Daoy (cell line): ENCODE results near the gene ADAMTS20. TPM values are rescaled to one million over a fixed set of nuclear protein-coding genes. Genes with fewer than 3 reads are reported as not detected.
"Not testable (repeated sequence)": the region's sequence is repeated elsewhere in the genome, so short reads cannot be mapped to it uniquely, and the experiment has no call there.

ENCODE experiments used
- DNase-seq: peaks from one replicate; pipeline ENCODE4 v3.0.0-alpha.2; 2015; ENCODE audit warnings: low read depth
- total RNA-seq: library from RNA; depleted of rRNA; stranded (reverse); fragments of >200 nt; shearing (Covaris generic); gene quantifications from 2 replicates; pipeline ENCODE4 v1.2.3, GENCODE V29; 2014

Gene ADAMTS20
- total RNA-seq, 1 experiment from 2014 or later: 0.51 TPM

GRCh38 chr12:43362910-43363694 is 188.9 kb downstream of the ADAMTS20 start:
- peak; percentile 13 for DNase-seq

DNA sequence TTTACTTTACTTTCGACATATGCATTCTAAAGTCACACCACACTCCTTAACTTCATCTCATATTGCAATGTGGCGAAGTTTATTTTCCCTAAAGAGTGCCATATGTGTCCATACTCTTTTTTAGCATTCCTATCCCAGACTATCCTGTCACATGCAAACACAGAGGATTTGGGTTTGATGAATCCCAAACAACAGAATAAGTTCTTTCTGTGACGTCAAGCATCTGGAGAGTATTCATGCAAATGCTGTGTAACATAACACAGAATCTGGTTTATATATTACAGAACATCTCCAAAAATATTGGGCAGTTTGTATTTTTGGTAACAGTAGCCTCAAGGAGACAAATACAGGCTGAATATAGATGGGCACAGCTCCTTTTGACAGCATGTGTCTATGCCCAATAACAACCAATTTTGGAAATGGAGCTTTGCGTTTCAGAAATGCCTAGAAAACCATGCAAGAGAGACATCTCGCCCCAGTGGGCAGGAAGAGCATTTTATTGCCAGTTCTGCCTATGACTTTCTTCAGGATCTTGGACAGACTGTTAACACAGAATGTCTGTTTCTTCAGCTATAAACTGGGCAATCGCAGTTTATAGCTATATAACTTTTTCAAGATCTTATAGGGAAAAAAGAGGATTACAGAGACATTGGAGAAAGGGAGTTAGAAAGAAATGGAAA is 190.8 kb downstream of the ADAMTS20 start:
- DNase-seq: no peak

DNA sequence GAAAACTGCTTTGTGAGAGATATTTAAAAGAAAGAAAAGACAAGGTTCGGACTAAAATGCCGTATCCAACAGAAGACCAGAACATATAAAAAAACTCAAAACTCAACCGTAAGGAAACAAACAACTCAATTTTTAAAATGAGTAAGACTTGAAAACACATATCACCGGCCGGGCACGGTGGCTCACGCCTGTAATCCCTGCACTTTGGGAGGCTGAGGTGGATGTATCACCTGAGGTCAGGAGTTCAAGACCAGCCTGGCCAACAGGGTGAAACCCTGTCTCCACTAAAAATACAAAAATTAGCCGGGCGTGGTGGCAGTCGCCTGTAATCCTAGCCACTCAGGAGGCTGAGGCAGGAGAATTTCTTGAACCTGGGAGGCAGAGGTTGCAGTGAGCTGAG is 192.0 kb downstream of the ADAMTS20 start:
- DNase-seq: not testable (repeated sequence)

DNA sequence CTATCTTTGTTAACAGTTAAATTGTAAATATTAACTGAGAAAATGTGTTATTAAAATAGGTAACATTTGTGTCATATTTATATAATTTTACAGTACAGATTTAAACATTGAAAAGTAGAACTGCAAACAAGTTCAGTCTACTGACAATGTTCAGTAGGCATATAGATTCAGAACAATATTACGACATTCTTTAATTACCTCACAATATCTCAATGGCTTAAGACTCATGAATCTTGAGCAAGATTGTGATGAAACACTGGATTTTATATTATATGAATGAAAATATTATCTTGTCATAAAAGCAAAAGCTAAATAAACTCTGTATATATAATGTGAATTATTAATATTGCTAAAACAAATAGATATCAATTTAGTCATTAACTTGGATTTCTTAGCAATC is 194.9 kb downstream of the ADAMTS20 start:
- DNase-seq: no peak

GRCh38 chr12:43352001-43352400 is 200.0 kb downstream of the ADAMTS20 start:
- peak; percentile 5 for DNase-seq

GRCh38 chr12:43349863-43350262 is 202.1 kb downstream of the ADAMTS20 start:
- DNase-seq: no peak

DNA sequence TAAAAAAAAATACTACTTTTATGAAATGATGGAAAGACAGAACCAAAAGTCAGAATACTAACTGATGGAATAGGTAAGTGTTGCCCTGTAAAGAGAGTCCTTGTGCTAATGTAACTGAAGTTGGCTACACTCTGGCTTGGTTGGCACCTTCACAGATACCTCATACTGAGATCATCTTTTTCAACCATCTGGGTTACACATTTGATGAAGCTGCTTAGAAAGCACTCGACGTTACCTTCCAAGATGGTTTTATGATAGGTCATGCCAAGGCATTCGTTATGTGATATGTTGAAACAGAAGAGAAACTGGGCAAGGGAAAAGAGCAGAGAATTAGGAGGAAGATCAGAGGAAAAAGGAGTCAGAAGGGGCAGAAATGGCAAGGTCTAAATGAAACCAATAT is 203.8 kb downstream of the ADAMTS20 start:
- no peak for DNase-seq

- DNase-seq: no peak
Observed at GRCh38 chr12:43347026-43347425, 205.0 kb downstream of the ADAMTS20 start.

- DNase-seq: no peak
Observed at GRCh38 chr12:43345023-43345422, 207.0 kb downstream of the ADAMTS20 start.

DNA sequence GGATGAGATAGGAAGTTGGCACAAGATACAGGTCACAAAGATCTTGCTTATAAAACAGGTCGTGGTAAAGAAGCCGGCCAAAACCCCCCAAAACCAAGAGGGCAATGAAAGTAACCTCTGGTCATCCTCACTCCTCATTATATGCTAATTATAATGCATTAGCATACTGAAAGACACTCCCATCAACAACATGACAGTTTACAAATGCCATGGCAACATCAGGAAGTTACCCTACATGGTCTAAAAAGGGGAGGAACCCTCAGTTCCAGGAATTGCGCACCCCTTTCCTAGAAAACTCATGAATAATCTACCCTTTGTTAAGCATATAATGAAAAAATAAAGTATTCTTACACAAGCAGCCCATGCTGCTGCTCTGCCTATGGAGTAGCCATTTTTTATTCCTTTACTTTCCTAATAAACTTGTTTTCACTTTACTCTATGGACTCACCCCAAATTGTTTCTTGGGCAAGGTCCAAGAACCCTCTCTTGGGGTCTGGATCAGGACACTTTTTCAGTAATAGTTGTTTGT is 210.2 kb downstream of the ADAMTS20 start:
- not testable (repeated sequence) for DNase-seq

DNA sequence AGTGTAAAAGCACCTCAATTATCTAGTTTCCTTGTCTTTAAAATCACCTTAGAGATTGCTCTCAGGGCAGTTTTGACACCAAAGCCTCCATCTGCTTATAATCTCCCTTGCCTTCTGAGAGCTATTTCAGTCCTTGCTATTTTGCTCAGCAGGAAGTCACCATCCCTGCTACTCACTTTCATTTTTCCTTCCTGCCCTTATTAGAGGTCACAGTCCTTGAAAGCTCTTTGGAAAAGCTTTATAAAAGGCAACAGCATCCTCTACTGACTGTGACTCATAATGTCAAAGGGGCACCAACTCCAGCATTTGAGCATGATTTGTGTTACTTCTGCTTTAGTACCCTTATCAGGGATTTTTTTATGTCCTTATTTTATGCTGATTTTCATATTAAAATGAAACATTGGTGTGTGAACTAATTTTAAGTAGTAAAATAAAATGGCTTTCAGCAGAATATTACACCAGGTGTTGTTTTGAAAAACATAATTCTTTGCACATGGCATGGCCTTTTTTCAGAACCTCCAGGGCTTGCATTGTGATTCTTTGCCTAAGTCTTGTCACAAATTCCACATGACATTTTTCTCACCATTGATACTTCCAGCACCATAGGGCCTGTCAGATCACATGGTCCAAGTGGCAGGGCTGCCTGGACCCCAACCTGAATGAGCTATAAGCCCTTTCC is 213.0 kb downstream of the ADAMTS20 start:
- DNase-seq: peak; percentile 54

DNA sequence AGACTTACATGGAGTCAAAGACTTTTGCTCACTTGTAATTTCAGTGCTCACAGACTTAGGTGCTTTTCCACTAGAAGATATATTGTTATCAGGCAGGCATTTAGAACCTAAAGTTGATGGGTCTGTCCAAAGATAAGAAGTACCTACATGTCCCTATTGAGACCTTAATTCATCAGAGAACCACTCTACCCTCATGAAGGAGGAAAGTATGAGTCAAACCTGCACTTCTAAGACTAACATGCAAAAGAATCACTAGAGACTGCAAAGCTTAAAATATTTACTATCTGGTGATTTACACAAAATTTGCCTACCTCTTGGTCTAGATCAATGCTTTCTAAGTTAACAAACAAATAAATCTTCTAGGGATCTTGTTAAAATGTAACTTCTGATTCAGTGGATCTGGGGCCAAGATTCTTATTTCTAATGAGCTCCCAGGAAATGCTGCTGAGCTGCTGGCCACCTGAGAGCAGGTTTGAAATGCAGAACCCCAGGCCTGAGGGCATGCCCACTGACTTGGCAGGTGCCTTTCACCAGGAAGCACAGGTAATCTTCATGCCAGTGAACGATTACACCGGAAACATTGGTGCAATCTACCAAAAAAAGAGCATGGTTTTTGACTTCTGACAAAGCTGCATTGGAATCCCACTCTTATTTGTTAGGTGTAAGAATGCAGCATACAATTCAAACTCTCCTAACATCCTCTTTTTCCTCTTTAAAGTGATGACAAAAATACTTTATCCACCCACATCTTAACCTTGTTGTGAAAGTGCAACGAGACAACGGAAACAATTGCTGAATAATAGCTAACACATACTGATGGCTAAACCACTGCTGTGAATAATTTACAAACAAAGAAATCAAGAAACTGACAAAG is 214.2 kb downstream of the ADAMTS20 start:
- no peak for DNase-seq

DNA sequence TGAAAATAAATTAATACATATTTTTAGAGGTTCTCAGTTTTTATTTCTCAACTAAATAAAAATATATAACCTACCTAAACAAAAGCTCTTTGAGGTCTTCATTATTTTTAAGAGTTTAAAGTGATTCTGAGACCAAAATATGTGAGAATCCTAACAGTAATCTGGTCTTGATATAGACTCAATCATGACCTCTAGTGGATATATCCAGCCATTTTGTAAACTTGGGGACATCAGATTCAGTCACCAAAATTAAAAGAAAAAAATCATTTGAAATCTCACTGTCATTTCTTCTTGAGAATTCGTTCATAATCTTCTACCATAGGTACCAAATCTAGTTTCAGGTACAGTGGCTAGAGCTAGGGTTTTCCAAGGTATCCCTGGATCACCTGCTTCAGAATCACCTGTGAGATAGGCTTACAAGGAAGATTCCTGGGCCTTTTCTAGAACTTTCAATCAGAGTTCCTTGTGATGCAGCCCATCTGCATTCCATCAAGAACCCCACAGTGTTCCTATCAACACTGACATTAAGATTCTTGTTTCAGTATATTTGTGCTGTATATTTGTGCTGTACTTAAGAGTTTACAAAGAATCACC is 214.9 kb downstream of the ADAMTS20 start:
- no peak for DNase-seq

GRCh38 chr12:43333644-43334043 is 218.4 kb downstream of the ADAMTS20 start:
- no peak for DNase-seq

DNA sequence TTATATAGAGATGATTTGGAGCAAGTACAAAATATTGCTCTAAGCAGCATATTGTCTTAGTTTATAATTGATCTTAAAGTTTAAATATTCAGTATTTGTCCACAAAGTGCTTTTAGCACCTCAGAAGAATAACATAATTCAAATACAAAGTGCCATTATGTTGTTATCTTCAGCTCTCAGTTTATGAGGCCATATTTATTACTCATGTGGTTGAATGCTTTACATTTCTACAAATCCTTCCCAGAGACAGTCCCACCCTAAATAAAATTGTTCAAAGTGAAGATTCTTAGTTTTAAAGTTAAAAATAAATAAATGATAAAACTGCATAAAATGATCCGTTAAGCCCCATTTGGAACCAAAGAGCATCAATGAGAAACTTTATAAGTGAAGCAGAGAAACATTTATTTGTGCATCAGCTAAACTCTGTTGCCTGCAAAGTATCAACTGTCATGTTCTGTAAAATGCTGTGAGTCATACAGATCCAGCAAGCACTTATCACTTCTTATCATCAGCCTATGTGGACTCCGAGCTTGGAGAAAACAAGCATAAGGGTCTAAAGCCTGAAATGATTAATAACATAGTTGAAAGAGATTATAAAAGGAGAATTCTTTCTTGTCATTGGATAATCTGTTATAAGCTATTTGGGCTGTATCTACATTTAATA is 218.9 kb downstream of the ADAMTS20 start:
- peak; percentile 27 for DNase-seq

DNA sequence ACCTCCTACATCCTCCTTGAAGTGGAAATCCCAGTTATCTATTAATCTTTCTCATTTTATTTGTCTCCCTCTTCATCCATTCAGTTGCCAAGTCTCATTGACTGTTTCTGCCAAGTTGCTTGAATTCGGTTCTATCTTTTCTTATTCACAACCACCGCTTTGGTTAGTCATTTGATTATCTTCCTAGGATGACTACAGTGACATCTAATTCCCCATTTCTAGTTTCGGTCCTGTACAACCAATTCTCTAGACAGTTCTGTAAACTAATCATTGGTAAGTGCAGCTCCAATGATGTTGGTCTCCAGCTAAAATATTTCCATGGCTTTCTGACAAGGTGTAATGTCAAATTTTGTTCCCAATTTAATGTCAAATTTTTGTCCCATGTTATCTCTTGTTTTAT is 220.1 kb downstream of the ADAMTS20 start:
- no peak for DNase-seq

DNA sequence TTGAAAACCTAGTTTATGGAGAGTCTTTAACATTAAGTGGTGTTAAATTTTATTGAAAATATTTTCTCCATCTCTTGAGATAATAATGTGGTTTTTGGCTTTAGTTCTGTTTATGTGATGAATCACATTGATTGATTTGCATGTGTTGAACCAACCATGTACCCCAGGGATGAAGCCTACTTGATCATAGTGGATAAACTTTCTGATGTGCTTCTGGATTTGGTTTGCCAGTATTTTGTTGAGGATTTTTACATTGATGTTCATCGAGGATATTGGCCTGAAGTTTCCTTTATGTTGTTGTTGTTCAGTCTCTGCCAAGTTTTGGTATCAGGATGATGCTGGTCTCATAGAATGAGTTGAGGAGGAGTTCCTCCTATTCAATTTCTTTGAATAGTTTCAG is 222.6 kb downstream of the ADAMTS20 start:
- no peak for DNase-seq

DNA sequence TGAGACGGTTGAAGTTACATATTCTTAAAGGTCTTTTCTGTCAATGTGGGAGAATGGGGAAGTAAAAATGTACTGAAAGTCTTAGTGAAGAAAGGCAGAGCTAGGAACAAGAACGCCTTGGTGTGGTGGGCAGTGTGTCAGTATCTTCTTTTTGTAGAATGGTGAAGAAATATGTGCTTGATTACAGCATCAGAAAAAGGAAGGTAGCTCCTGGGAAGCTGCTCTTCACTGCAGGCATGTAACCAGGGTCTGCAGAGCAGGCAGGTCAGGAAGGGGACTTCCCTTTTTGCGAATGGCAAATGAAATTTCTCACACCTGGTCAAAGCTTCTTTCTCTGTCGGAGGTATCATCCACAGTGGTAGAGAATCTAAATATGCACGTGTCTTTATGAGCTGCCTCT is 226.2 kb downstream of the ADAMTS20 start:
- no peak for DNase-seq

DNA sequence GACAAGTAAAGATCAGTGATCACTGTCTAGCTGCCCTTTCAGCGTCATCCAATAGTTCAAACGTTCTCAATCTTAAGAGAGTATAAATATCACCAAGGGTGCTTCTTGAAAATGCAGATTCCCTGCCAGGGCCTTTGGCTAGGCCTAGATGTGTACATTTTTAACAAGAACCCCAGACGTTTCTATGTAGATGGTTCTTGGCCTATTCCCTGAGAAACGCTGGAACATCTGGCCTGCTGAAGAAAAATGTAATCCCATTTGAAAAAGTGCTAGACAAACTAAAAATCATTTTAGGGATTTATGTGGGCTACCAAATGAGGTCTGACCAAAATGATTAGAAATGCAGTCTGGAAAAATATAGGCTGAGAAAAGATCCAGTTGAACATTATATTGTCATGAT is 231.7 kb downstream of the ADAMTS20 start:
- DNase-seq: no peak

DNA sequence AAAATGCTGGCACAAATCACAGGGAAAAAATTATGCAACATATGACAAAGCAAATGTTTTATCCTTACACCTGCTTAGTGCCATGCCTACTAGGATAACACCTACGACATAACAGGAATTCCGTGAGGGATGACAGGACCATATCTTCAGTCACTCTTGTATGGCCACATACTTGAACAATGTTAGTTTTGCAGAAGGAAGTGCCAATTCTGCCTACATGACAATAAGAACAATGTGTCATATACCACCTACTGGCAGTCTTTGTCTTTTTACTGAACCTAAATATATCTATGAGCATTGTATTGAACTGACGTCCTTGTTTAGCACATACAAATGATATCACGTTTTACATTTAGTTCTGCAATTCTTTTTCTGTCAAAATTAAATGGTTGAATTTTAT is 234.0 kb downstream of the ADAMTS20 start:
- DNase-seq: no peak

DNA sequence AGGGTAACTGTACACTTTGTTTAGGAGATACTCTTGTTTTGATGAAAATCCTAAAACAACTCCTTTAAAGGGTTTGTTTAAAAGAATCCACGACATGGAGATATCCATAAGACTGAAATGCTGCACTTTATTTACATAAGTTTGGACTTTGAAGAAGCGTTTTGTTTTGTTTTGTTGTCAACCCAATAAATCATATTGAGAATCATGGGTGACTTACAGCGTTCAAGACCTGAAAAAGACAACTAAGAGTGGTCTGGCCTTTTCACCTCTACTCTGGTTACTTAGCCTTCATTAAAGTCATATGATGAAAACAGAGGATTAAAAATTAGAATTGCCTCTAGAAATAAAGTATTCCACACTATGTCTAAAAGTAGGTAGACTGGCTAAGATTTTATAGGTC is 234.8 kb downstream of the ADAMTS20 start:
- no peak for DNase-seq
